GM23338 (cell line): ENCODE data around the gene SNRNP25. TPM values are rescaled to one million over a fixed set of nuclear protein-coding genes. Genes with fewer than 3 reads are reported as not detected.

Experiments
- CTCF ChIP-seq, 2 experiments: fragments of 200-600 bp in 1 of 2; sonication (generic) in 1 of 2; conservative IDR thresholded peaks; 2 replicates each; pipeline versions ENCODE4 v1.5.1 to v1.6.1; 2016 to 2017; ENCODE audit warnings: antibody characterized with exemption in 2 of 2, low read depth in 2 of 2, mild to moderate bottlenecking in 2 of 2, moderate library complexity in 1 of 2
- EZH2 ChIP-seq: fragments of 200-600 bp; sonication (generic); IDR thresholded peaks from one replicate; pipeline ENCODE4 v1.8.0; 2017; ENCODE audit warnings: antibody characterized with exemption, mild to moderate bottlenecking, low read depth; ENCODE audit not compliant: unreplicated experiment
- JUNB ChIP-seq: IDR thresholded peaks from one replicate; pipeline ENCODE4 v1.6.1; 2016; ENCODE audit warnings: antibody characterized with exemption; ENCODE audit not compliant: unreplicated experiment
- ZNF331 ChIP-seq: fragments of 250-450 bp; sonication (Bioruptor Pico); IDR thresholded peaks from 2 replicates; pipeline ENCODE4 v1.5.0; 2020; ENCODE audit warnings: low read depth, mild to moderate bottlenecking, moderate library complexity
- polyA plus RNA-seq: library from polyadenylated mRNA; unstranded; fragments of >200 nt; fragmentation: Nextera tagmentation; extraction: Ambion mirVana; gene quantifications from 2 replicates; pipeline ENCODE4 v1.2.1, GENCODE V29; 2016
- total RNA-seq: library from RNA; depleted of rRNA; stranded (reverse); fragments of >200 nt; shearing (Covaris generic); gene quantifications from 2 replicates; pipeline ENCODE4 v1.2.3, GENCODE V29; 2014
- TF ChIP-seq, protein P1 (sequence below): fragments of 250-450 bp; sonication (Bioruptor Pico); IDR thresholded peaks from 2 replicates; pipeline ENCODE4 v1.5.0; 2020; ENCODE audit warnings: mild to moderate bottlenecking, moderate library complexity
- TF ChIP-seq, protein P2 (sequence below): IDR thresholded peaks from one replicate; pipeline ENCODE4 v1.6.1; 2018; ENCODE audit warnings: antibody characterized with exemption; ENCODE audit not compliant: unreplicated experiment

Gene SNRNP25
- total and polyA plus RNA-seq, 2 experiments from 2014 or later: 34.4 to 79.5 TPM

GRCh38 chr16:61879-62281 is 8.3 kb downstream of the SNRNP25 start (continued):
- TF ChIP-seq, protein P1, sequence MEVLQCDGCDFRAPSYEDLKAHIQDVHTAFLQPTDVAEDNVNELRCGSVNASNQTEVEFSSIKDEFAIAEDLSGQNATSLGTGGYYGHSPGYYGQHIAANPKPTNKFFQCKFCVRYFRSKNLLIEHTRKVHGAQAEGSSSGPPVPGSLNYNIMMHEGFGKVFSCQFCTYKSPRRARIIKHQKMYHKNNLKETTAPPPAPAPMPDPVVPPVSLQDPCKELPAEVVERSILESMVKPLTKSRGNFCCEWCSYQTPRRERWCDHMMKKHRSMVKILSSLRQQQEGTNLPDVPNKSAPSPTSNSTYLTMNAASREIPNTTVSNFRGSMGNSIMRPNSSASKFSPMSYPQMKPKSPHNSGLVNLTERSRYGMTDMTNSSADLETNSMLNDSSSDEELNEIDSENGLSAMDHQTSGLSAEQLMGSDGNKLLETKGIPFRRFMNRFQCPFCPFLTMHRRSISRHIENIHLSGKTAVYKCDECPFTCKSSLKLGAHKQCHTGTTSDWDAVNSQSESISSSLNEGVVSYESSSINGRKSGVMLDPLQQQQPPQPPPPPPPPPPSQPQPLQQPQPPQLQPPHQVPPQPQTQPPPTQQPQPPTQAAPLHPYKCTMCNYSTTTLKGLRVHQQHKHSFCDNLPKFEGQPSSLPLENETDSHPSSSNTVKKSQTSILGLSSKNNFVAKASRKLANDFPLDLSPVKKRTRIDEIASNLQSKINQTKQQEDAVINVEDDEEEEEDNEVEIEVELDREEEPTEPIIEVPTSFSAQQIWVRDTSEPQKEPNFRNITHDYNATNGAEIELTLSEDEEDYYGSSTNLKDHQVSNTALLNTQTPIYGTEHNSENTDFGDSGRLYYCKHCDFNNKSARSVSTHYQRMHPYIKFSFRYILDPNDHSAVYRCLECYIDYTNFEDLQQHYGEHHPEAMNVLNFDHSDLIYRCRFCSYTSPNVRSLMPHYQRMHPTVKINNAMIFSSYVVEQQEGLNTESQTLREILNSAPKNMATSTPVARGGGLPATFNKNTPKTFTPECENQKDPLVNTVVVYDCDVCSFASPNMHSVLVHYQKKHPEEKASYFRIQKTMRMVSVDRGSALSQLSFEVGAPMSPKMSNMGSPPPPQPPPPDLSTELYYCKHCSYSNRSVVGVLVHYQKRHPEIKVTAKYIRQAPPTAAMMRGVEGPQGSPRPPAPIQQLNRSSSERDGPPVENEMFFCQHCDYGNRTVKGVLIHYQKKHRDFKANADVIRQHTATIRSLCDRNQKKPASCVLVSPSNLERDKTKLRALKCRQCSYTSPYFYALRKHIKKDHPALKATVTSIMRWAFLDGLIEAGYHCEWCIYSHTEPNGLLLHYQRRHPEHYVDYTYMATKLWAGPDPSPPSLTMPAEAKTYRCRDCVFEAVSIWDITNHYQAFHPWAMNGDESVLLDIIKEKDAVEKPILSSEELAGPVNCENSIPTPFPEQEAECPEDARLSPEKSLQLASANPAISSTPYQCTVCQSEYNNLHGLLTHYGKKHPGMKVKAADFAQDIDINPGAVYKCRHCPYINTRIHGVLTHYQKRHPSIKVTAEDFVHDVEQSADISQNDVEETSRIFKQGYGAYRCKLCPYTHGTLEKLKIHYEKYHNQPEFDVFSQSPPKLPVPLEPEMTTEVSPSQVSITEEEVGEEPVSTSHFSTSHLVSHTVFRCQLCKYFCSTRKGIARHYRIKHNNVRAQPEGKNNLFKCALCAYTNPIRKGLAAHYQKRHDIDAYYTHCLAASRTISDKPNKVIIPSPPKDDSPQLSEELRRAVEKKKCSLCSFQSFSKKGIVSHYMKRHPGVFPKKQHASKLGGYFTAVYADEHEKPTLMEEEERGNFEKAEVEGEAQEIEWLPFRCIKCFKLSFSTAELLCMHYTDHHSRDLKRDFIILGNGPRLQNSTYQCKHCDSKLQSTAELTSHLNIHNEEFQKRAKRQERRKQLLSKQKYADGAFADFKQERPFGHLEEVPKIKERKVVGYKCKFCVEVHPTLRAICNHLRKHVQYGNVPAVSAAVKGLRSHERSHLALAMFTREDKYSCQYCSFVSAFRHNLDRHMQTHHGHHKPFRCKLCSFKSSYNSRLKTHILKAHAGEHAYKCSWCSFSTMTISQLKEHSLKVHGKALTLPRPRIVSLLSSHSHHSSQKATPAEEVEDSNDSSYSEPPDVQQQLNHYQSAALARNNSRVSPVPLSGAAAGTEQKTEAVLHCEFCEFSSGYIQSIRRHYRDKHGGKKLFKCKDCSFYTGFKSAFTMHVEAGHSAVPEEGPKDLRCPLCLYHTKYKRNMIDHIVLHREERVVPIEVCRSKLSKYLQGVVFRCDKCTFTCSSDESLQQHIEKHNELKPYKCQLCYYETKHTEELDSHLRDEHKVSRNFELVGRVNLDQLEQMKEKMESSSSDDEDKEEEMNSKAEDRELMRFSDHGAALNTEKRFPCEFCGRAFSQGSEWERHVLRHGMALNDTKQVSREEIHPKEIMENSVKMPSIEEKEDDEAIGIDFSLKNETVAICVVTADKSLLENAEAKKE (CRISPR knock-in tag): no peak
- TF ChIP-seq ZNF331 (CRISPR knock-in tag): no peak
- TF ChIP-seq CTCF (conservative IDR thresholded peaks at IDR 0.05; ENCODE audit: low read depth in 2 of 2): no peak
- TF ChIP-seq, protein P2, sequence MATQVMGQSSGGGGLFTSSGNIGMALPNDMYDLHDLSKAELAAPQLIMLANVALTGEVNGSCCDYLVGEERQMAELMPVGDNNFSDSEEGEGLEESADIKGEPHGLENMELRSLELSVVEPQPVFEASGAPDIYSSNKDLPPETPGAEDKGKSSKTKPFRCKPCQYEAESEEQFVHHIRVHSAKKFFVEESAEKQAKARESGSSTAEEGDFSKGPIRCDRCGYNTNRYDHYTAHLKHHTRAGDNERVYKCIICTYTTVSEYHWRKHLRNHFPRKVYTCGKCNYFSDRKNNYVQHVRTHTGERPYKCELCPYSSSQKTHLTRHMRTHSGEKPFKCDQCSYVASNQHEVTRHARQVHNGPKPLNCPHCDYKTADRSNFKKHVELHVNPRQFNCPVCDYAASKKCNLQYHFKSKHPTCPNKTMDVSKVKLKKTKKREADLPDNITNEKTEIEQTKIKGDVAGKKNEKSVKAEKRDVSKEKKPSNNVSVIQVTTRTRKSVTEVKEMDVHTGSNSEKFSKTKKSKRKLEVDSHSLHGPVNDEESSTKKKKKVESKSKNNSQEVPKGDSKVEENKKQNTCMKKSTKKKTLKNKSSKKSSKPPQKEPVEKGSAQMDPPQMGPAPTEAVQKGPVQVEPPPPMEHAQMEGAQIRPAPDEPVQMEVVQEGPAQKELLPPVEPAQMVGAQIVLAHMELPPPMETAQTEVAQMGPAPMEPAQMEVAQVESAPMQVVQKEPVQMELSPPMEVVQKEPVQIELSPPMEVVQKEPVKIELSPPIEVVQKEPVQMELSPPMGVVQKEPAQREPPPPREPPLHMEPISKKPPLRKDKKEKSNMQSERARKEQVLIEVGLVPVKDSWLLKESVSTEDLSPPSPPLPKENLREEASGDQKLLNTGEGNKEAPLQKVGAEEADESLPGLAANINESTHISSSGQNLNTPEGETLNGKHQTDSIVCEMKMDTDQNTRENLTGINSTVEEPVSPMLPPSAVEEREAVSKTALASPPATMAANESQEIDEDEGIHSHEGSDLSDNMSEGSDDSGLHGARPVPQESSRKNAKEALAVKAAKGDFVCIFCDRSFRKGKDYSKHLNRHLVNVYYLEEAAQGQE: no peak
- no peak for TF ChIP-seq JUNB
- TF ChIP-seq EZH2: no peak
